ENCODE data around the gene ASB12.

DNA sequence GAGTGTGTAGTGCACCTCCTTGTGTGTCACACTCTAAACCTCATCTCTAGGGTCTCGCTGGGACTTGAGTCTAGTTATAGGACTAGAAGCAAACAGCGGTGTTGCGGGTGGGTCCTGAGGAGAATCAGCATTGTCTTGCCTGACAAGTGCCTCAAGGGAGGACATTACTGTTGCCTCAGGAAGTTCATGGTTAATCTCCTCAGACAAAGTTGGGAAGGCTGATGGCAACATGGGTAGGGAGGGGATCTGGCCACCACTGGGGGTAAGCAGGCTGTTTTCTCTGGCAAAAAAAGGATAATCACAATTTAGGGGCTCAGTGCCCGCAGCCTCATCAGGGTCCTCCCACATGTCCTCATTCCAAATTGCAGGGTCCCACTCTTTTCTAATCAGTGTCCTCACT is 12.4 kb downstream of the ASB12 start:
- TF ChIP-seq, protein P1, sequence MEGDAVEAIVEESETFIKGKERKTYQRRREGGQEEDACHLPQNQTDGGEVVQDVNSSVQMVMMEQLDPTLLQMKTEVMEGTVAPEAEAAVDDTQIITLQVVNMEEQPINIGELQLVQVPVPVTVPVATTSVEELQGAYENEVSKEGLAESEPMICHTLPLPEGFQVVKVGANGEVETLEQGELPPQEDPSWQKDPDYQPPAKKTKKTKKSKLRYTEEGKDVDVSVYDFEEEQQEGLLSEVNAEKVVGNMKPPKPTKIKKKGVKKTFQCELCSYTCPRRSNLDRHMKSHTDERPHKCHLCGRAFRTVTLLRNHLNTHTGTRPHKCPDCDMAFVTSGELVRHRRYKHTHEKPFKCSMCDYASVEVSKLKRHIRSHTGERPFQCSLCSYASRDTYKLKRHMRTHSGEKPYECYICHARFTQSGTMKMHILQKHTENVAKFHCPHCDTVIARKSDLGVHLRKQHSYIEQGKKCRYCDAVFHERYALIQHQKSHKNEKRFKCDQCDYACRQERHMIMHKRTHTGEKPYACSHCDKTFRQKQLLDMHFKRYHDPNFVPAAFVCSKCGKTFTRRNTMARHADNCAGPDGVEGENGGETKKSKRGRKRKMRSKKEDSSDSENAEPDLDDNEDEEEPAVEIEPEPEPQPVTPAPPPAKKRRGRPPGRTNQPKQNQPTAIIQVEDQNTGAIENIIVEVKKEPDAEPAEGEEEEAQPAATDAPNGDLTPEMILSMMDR (IDR thresholded peaks at IDR 0.05; ENCODE audit: low read depth, low read length, poor library complexity, severe bottlenecking): no peak
- TF ChIP-seq EZH2phosphoT487 (IDR thresholded peaks at IDR 0.05; ENCODE audit: borderline replicate concordance, low read length): no peak

Measured in DOHH2 (cell line).